ENCODE measurements around the gene CYP2A6. TPM values are rescaled to one million over a fixed set of nuclear protein-coding genes. Genes with fewer than 3 reads are reported as not detected.

CYP2A6 gene
- total and polyA plus RNA-seq, 7 donors: 1.8 TPM; not detected in 6

GRCh38 chr19:40810160-40810559 is 40.1 kb downstream of the CYP2A6 start:
- H3K27ac ChIP-seq: peak overlapping the region; percentile 80 to 99 (median 81)

GRCh38 chr19:40809358-40810086 is 40.7 kb downstream of the CYP2A6 start:
- intact Hi-C loops (cut with DNase I): loop anchor here (5.0 kb wide), 1 partner anchor 147 kb away; no protein-coding TSS in a partner anchor
- Histone ChIP-seq H3K27me3 (no peaks in the 10 kb centered on the region), H3K4me3 (peak overlapping the region in 1 of 4 donors; percentile 51), H3K36me3 (peaks cover 0 to 26% (median 17%) of the 10 kb centered on the region in 4 donors), H3K9me3 (no peaks in the 10 kb centered on the region), H3K4me1 (peaks cover 0 to 85% (median 75%) of the 10 kb centered on the region in 4 donors), H3K27ac (peak overlapping the region; percentile 80 to 99 (median 81))
- WGBS, 2 donors: 95 to 96% methylated on average over 39 of the region's 39 CpGs
- DNase-seq: no peak
- TF ChIP-seq EP300 (IDR thresholded peaks at IDR 0.05) (no peak), POLR2AphosphoS5 (IDR thresholded peaks at IDR 0.05) (peak in 2 of 4 donors; percentile 13 to 34)

More at GRCh38 chr19:40810160-40810559, 40.1 kb downstream of the CYP2A6 start:
- Histone ChIP-seq H3K4me3 (peak overlapping the region; percentile 24 to 51 (median 46)), H3K9me3 (no peaks in the 10 kb centered on the region), H3K27me3 (no peaks in the 10 kb centered on the region), H3K4me1 (peaks cover 0 to 78% (median 69%) of the 10 kb centered on the region in 4 donors), H3K36me3 (peaks cover 0 to 26% (median 17%) of the 10 kb centered on the region in 4 donors)
- intact Hi-C loops (cut with DNase I): loop anchor here (5.0 kb wide), 1 partner anchor 148 kb away; no protein-coding TSS in a partner anchor
- no peak for DNase-seq
- TF ChIP-seq POLR2AphosphoS5 (IDR thresholded peaks at IDR 0.05) (no peak), POLR2A (IDR thresholded peaks at IDR 0.05) (no peak), CTCF (IDR thresholded peaks at IDR 0.05) (no peak), EP300 (IDR thresholded peaks at IDR 0.05) (no peak)
- 69 to 87% methylated on average over 14 of the region's 14 CpGs for WGBS, 2 donors

- no peak for DNase-seq
- Histone ChIP-seq H3K36me3 (peaks cover 0 to 30% (median 19%) of the 10 kb centered on the region in 4 donors), H3K27ac (peak overlapping the region in 1 of 4 donors; percentile 99), H3K4me1 (peaks cover 0 to 86% (median 82%) of the 10 kb centered on the region in 4 donors), H3K27me3 (no peaks in the 10 kb centered on the region), H3K9me3 (no peaks in the 10 kb centered on the region), H3K4me3 (no peak overlapping the region)
- intact Hi-C loops (cut with DNase I): no loop called here
- WGBS, 2 donors: 92% methylated on average over 5 of the region's 5 CpGs
- no peak for TF ChIP-seq CTCF (IDR thresholded peaks at IDR 0.05)
- TF ChIP-seq POLR2AphosphoS5 (IDR thresholded peaks at IDR 0.05): peak in 1 of 4 donors; percentile 33
These were observed 41.8 kb downstream of the CYP2A6 start for GRCh38 chr19:40808497-40808896.

GRCh38 chr19:40808021-40808325 is 42.3 kb downstream of the CYP2A6 start:
- DNase-seq: no peak
- peaks cover 0 to 88% (median 84%) of the 10 kb centered on the region in 4 donors for H3K4me1 ChIP-seq
- intact Hi-C loops (cut with DNase I): no loop called here

More at GRCh38 chr19:40808021-40808325, 42.3 kb downstream of the CYP2A6 start:
- 88 to 89% methylated on average over 2 of the region's 2 CpGs for WGBS, 2 donors
- Histone ChIP-seq H3K27ac (peak overlapping the region; percentile 19 to 99 (median 93)), H3K9me3 (no peaks in the 10 kb centered on the region), H3K36me3 (peaks cover 0 to 30% (median 19%) of the 10 kb centered on the region in 4 donors), H3K27me3 (no peaks in the 10 kb centered on the region), H3K4me3 (no peak overlapping the region)
- TF ChIP-seq CTCF (IDR thresholded peaks at IDR 0.05): no peak
- no peak for TF ChIP-seq EP300 (IDR thresholded peaks at IDR 0.05)

All from sigmoid colon (tissue), 7 donors.